ENCODE results near the gene TMEM86A. TPM values are rescaled to one million over a fixed set of nuclear protein-coding genes. Genes with fewer than 3 reads are reported as not detected.

The TMEM86A gene
- total RNA-seq, 1 donor from 2014 or later = 5.4 TPM

GRCh38 chr11:18750944-18751343 is 52.4 kb downstream of the TMEM86A start:
- TF ChIP-seq CTCF (IDR thresholded peaks at IDR 0.05; ENCODE audit: borderline replicate concordance) = no peak
- no peaks in the 10 kb centered on the region for H3K9me3 ChIP-seq (replicated peaks)
- H3K27ac ChIP-seq (replicated peaks) = no peak overlapping the region
- no peak overlapping the region for H3K4me3 ChIP-seq
- no peaks in the 10 kb centered on the region for H3K4me1 ChIP-seq
- H3K36me3 ChIP-seq = no peaks in the 10 kb centered on the region
- DNase-seq = no peak
- intact Hi-C loops (cut with micrococcal nuclease) = no loop called here
- peaks cover 24% of the 10 kb centered on the region for H3K27me3 ChIP-seq (ENCODE audit: low read depth)

GRCh38 chr11:18752502-18752901 is 53.9 kb downstream of the TMEM86A start:
- H3K27ac ChIP-seq (replicated peaks) = no peak overlapping the region
- H3K27me3 ChIP-seq (ENCODE audit: low read depth) = peaks cover 24% of the 10 kb centered on the region
- TF ChIP-seq CTCF (IDR thresholded peaks at IDR 0.05; ENCODE audit: borderline replicate concordance) = no peak
- H3K4me1 ChIP-seq = no peaks in the 10 kb centered on the region
- intact Hi-C loops (cut with micrococcal nuclease) = no loop called here
- no peaks in the 10 kb centered on the region for H3K36me3 ChIP-seq
- no peaks in the 10 kb centered on the region for H3K9me3 ChIP-seq (replicated peaks)
- no peak for DNase-seq
- no peak overlapping the region for H3K4me3 ChIP-seq

GRCh38 chr11:18754308-18754707 is 55.7 kb downstream of the TMEM86A start:
- no peak for TF ChIP-seq CTCF (IDR thresholded peaks at IDR 0.05; ENCODE audit: borderline replicate concordance)
- intact Hi-C loops (cut with micrococcal nuclease) = no loop called here
- no peaks in the 10 kb centered on the region for H3K4me1 ChIP-seq
- no peaks in the 10 kb centered on the region for H3K9me3 ChIP-seq (replicated peaks)
- no peak for DNase-seq
- no peak overlapping the region for H3K27ac ChIP-seq (replicated peaks)
- H3K27me3 ChIP-seq (ENCODE audit: low read depth) = peaks cover 24% of the 10 kb centered on the region
- H3K4me3 ChIP-seq = no peak overlapping the region
- no peaks in the 10 kb centered on the region for H3K36me3 ChIP-seq

Other genes with a start within 250 kb of the TMEM86A start
- not detected for gene LDHAL6A, start 242.9 kb upstream of the TMEM86A start, total RNA-seq
- gene TSG101, start 171.8 kb upstream of the TMEM86A start, total RNA-seq = 70.9 TPM
- gene UEVLD, start 110.0 kb upstream of the TMEM86A start, total RNA-seq = 17.7 TPM
- 10.7 TPM for gene MISFA, start 99.0 kb upstream of the TMEM86A start, total RNA-seq
- gene SPTY2D1, start 64.4 kb upstream of the TMEM86A start, total RNA-seq = 8.7 TPM
- 0.49 TPM for gene IGSF22, start 27.4 kb downstream of the TMEM86A start, total RNA-seq
- 0.47 TPM for gene PTPN5, start 93.0 kb downstream of the TMEM86A start, total RNA-seq
- not detected for gene MRGPRX1, start 240.6 kb downstream of the TMEM86A start, total RNA-seq